ENCODE results near the gene MARCHF11.

MARCHF11 gene

GRCh38 chr5:16179511-16179935 lies at the start of gene MARCHF11:
TSS of gene MARCHF11 (minus strand) at chr5:16179791. CDS start at chr5:16179575, 216 bp downstream.
- DNase-seq = no peak

- no peak for DNase-seq
Measured at GRCh38 chr5:16225927-16226326, 46.3 kb upstream of the MARCHF11 start.

- DNase-seq = no peak
Measured at GRCh38 chr5:16192311-16192710, 12.7 kb upstream of the MARCHF11 start.

GRCh38 chr5:16180789-16181082 lies 1.1 kb upstream of the MARCHF11 start:
- DNase-seq = no peak

GRCh38 chr5:16179936-16180788 lies 571 bp upstream of the MARCHF11 start:
- DNase-seq = no peak

- no peak for DNase-seq
Measured at GRCh38 chr5:16178745-16179372, 732 bp downstream of the MARCHF11 start.

- DNase-seq = no peak
Measured at GRCh38 chr5:16169550-16169949, 10.0 kb downstream of the MARCHF11 start.

- DNase-seq = no peak
Measured at GRCh38 chr5:16160706-16161105, 18.9 kb downstream of the MARCHF11 start.

GRCh38 chr5:16159636-16160035 lies 20.0 kb downstream of the MARCHF11 start:
- DNase-seq = no peak

- DNase-seq = no peak
Measured at GRCh38 chr5:16156152-16156551, 23.4 kb downstream of the MARCHF11 start.

- DNase-seq = no peak
Measured at GRCh38 chr5:16152601-16153568, 26.7 kb downstream of the MARCHF11 start.

- DNase-seq = no peak
Measured at GRCh38 chr5:16149621-16150020, 30.0 kb downstream of the MARCHF11 start.

GRCh38 chr5:16147179-16147900 lies 32.3 kb downstream of the MARCHF11 start:
- DNase-seq = no peak

- DNase-seq = no peak
Measured at GRCh38 chr5:16144416-16144815, 35.2 kb downstream of the MARCHF11 start.

- DNase-seq = no peak
Measured at GRCh38 chr5:16143361-16144049, 36.1 kb downstream of the MARCHF11 start.

GRCh38 chr5:16140944-16141343 lies 38.6 kb downstream of the MARCHF11 start:
- DNase-seq = no peak

- no peak for DNase-seq
Measured at GRCh38 chr5:16140417-16140816, 39.2 kb downstream of the MARCHF11 start.

GRCh38 chr5:16137177-16137576 lies 42.4 kb downstream of the MARCHF11 start:
- no peak for DNase-seq

GRCh38 chr5:16135506-16135905 lies 44.1 kb downstream of the MARCHF11 start:
- no peak for DNase-seq

- DNase-seq = no peak
Measured at GRCh38 chr5:16135003-16135402, 44.6 kb downstream of the MARCHF11 start.

- no peak for DNase-seq
Measured at GRCh38 chr5:16134204-16134603, 45.4 kb downstream of the MARCHF11 start.

GRCh38 chr5:16131878-16132277 lies 47.7 kb downstream of the MARCHF11 start:
- DNase-seq = no peak
